HG03045 (cell line): ENCODE data around the gene CSPG4.
A peak's percentile ranks its signal among the peaks of the same experiment; 100 is the strongest.
"Not testable (repeated sequence)": the region's sequence is repeated elsewhere in the genome, so short reads cannot be mapped to it uniquely, and the experiment has no call there.

Experiments used
- ATAC-seq: cut with Tn5 transposase; IDR thresholded peaks from one replicate; pipeline ENCODE4 v1.9.1; 2021; ENCODE audit warnings: mild to moderate bottlenecking, moderate library complexity; ENCODE audit not compliant: unreplicated experiment

CSPG4 gene

GRCh38 chr15:75738647-75739325 lies 26.1 kb upstream of the CSPG4 start:
- peak; percentile 97 for ATAC-seq

- ATAC-seq = peak; percentile 9
Measured at GRCh38 chr15:75738014-75738646, 25.5 kb upstream of the CSPG4 start.

- ATAC-seq = not testable (repeated sequence)
Measured at GRCh38 chr15:75737116-75738013, 24.7 kb upstream of the CSPG4 start.

GRCh38 chr15:75736256-75736655 lies 23.6 kb upstream of the CSPG4 start:
- ATAC-seq = no peak

- not testable (repeated sequence) for ATAC-seq
Measured at GRCh38 chr15:75734861-75735760, 22.5 kb upstream of the CSPG4 start.

GRCh38 chr15:75733761-75734651 lies 21.4 kb upstream of the CSPG4 start:
- no peak for ATAC-seq

- no peak for ATAC-seq
Measured at GRCh38 chr15:75732809-75733451, 20.3 kb upstream of the CSPG4 start.

GRCh38 chr15:75732177-75732808 lies 19.6 kb upstream of the CSPG4 start:
- no peak for ATAC-seq

GRCh38 chr15:75731248-75732151 lies 18.9 kb upstream of the CSPG4 start:
- ATAC-seq = no peak

- not testable (repeated sequence) for ATAC-seq
Measured at GRCh38 chr15:75730376-75731247, 18.0 kb upstream of the CSPG4 start.

GRCh38 chr15:75729326-75730069 lies 16.9 kb upstream of the CSPG4 start:
- ATAC-seq = no peak

- ATAC-seq = no peak
Measured at GRCh38 chr15:75727851-75728715, 15.4 kb upstream of the CSPG4 start.

- no peak for ATAC-seq
Measured at GRCh38 chr15:75727031-75727531, 14.4 kb upstream of the CSPG4 start.

GRCh38 chr15:75725719-75726607 lies 13.3 kb upstream of the CSPG4 start:
- no peak for ATAC-seq
